Tibial artery (tissue), 4 donors: ENCODE results near the gene LYZL6.
"Not testable (repeated sequence)": the region's sequence is repeated elsewhere in the genome, so short reads cannot be mapped to it uniquely, and the experiment has no call there.

ENCODE experiments used
- DNase-seq, 2 donors: peaks; one replicate each; pipeline ENCODE4 v3.0.0-alpha.2; 2019
- H3K27ac ChIP-seq, 2 donors: fragments of 200-600 bp; sonication (generic) in 1 of 2; 1 replicate in 1 of 2; 2 replicates in 1 of 2; pipeline ENCODE4 v1.5.1; 2018 to 2019; ENCODE audit warnings: mild to moderate bottlenecking in 1 of 2
- H3K27me3 ChIP-seq, 2 donors: fragments of 200-600 bp; sonication (generic) in 1 of 2; one replicate each; pipeline versions ENCODE4 v1.5.1 to v1.6.0; 2016 to 2019
- H3K36me3 ChIP-seq, 3 donors: fragments of 200-600 bp; sonication (generic) in 2 of 3; one replicate each; pipeline ENCODE4 v1.5.1; 2016 to 2019; ENCODE audit warnings: mild to moderate bottlenecking in 2 of 3
- H3K4me1 ChIP-seq, 4 donors: fragments of 200-600 bp; sonication (generic) in 2 of 4; 1 replicate in 3 of 4; 2 replicates in 1 of 4; pipeline ENCODE4 v1.5.1; 2016 to 2019
- H3K4me3 ChIP-seq, 2 donors: fragments of 200-600 bp; sonication (generic) in 1 of 2; 1 replicate in 1 of 2; 2 replicates in 1 of 2; pipeline ENCODE4 v1.5.1; 2018 to 2019; ENCODE audit warnings: mild to moderate bottlenecking in 2 of 2
- H3K9me3 ChIP-seq, 3 donors: fragments of 200-600 bp; sonication (generic) in 1 of 3; one replicate each; pipeline ENCODE4 v1.5.1; 2016 to 2019
- intact Hi-C: fragments of 100-400 bp; cut with DNase I; formaldehyde crosslinking; loops from one replicate; pipeline ENCODE4 v1.15.0; 2023; ENCODE audit warnings: low total_unique reads
- TF ChIP-seq, protein P1 (sequence below), 2 experiments: fragments of 200-600 bp in 1 of 2; fragments of 450-650 bp in 1 of 2; IDR thresholded peaks; one replicate each; pipeline ENCODE4 v1.5.1; 2017 to 2019; ENCODE audit warnings: antibody characterized with exemption in 2 of 2, mild to moderate bottlenecking in 1 of 2, moderate library complexity in 1 of 2

LYZL6 gene

DNA sequence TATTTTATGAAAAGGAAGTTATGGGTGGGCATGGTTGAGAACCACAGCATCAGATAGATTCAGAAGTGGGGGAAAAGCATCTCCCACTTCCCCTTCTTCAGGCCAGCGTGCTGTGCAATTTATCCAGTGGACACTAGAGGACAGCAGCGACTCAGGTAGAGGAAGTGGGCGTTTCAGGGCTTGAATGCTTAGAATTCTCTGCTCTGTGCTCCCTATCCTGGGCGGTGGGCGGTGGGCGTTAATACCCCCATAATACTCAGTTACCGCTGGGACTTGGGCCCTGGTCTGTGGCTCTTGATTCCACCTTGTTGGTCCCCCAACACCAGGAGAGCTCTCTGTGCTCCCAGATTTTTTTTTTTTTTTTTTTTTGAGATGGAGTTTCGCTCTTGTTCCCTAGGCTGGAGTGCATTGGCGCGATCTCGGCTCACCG is 3.7 kb upstream of the LYZL6 start:
- no peaks in the 10 kb centered on the region for H3K9me3 ChIP-seq
- no peak overlapping the region for H3K4me3 ChIP-seq
- no peaks in the 10 kb centered on the region for H3K36me3 ChIP-seq
- intact Hi-C loops: no loop called here
- DNase-seq: peak in 1 of 2 donors; percentile 34
- H3K27me3 ChIP-seq: peaks cover 0 to 8% of the 10 kb centered on the region in 2 donors
- peaks cover 0 to 4% (median 0%) of the 10 kb centered on the region in 4 donors for H3K4me1 ChIP-seq
- TF ChIP-seq, protein P1, sequence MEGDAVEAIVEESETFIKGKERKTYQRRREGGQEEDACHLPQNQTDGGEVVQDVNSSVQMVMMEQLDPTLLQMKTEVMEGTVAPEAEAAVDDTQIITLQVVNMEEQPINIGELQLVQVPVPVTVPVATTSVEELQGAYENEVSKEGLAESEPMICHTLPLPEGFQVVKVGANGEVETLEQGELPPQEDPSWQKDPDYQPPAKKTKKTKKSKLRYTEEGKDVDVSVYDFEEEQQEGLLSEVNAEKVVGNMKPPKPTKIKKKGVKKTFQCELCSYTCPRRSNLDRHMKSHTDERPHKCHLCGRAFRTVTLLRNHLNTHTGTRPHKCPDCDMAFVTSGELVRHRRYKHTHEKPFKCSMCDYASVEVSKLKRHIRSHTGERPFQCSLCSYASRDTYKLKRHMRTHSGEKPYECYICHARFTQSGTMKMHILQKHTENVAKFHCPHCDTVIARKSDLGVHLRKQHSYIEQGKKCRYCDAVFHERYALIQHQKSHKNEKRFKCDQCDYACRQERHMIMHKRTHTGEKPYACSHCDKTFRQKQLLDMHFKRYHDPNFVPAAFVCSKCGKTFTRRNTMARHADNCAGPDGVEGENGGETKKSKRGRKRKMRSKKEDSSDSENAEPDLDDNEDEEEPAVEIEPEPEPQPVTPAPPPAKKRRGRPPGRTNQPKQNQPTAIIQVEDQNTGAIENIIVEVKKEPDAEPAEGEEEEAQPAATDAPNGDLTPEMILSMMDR (IDR thresholded peaks at IDR 0.05): peak; percentile 59 to 64
- H3K27ac ChIP-seq: no peak overlapping the region

DNA sequence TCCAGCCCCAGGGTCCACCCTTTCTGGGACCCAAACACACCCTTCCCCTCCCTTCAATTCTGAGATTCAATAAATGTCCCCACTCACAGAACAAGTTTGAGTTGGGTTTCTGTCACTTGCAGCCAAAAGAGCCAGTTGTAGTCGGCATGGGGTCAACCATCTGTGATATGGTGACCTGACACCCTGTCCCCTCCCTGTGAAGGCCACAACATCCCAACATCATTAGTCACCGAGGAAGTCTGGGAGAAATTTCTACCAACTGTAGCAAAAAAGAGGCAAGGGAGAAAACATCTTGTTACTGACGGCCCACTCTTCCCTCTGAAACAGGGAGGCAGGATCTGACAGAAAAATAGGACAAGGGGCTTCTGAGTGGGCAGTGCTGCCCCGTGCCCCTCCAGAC is 638 bp upstream of the LYZL6 start:
- Histone ChIP-seq H3K27ac (no peak overlapping the region), H3K36me3 (no peaks in the 10 kb centered on the region), H3K4me3 (no peak overlapping the region), H3K4me1 (peaks cover 0 to 4% (median 0%) of the 10 kb centered on the region in 4 donors), H3K27me3 (peaks cover 0 to 8% of the 10 kb centered on the region in 2 donors), H3K9me3 (no peaks in the 10 kb centered on the region)
- intact Hi-C loops: no loop called here
- TF ChIP-seq, protein P1 (IDR thresholded peaks at IDR 0.05): no peak
- no peak for DNase-seq

- Histone ChIP-seq H3K4me1 (peaks cover 0 to 4% (median 0%) of the 10 kb centered on the region in 4 donors), H3K9me3 (no peaks in the 10 kb centered on the region), H3K4me3 (no peak overlapping the region), H3K36me3 (no peaks in the 10 kb centered on the region), H3K27ac (no peak overlapping the region), H3K27me3 (peaks cover 0 to 8% of the 10 kb centered on the region in 2 donors)
- intact Hi-C loops: no loop called here
- DNase-seq: no peak
- TF ChIP-seq, protein P1 (IDR thresholded peaks at IDR 0.05): no peak
These were observed 826 bp downstream of the LYZL6 start for GRCh38 chr17:35942588-35943186.

- H3K27me3 ChIP-seq, intact Hi-C loops, H3K36me3 ChIP-seq, H3K4me3 ChIP-seq, H3K4me1 ChIP-seq, H3K9me3 ChIP-seq, H3K27ac ChIP-seq, DNase-seq: not testable (repeated sequence)
These were observed 5.0 kb downstream of the LYZL6 start for GRCh38 chr17:35938492-35938891.

DNA sequence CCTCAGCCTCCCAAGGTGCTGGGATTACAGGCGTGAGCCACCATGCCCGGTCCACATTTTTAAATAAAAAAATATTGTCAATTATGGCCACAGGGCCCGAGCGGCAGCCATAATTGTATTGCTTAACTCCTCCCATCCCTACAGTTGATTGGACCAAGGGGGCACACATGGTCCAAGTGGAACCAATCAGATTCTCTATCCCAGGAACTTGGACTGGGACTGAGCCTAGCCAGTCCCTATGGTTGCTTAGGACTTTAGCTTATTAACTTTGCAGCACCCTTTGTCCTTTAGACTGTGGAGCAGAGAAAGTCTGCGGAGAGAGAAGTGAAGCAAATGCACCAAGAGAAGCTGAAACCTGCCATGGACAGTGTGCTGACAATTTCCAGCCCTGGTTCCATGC is 7.5 kb downstream of the LYZL6 start:
- intact Hi-C loops: no loop called here
- no peak for DNase-seq
- H3K27ac ChIP-seq: no peak overlapping the region
- no peaks in the 10 kb centered on the region for H3K27me3 ChIP-seq
- peaks cover 0 to 15% (median 14%) of the 10 kb centered on the region in 4 donors for H3K4me1 ChIP-seq
- no peaks in the 10 kb centered on the region for H3K9me3 ChIP-seq
- TF ChIP-seq, protein P1 (IDR thresholded peaks at IDR 0.05): no peak
- no peaks in the 10 kb centered on the region for H3K36me3 ChIP-seq
- no peak overlapping the region for H3K4me3 ChIP-seq

DNA sequence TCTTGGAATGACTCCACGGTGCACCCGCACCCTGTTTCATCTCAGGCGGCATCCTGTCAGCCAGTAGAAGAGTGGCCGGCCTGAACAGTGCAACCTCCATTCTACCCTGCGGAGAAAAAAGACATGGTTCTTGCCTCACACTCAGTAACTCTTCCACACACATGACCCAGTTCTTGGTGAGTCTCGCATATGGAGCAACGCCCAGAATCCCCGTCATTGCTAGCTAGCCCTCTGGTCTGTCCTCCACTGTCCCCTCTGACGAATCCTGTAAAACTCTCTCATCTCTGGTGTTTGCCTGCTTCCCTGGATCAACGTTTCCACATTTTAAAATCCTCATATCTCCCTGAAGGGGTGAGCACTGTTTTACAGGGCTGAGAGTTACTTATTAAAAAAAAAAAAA is 8.8 kb downstream of the LYZL6 start:
- Histone ChIP-seq H3K4me1 (peaks cover 3 to 28% (median 23%) of the 10 kb centered on the region in 4 donors), H3K4me3 (no peak overlapping the region), H3K27ac (no peak overlapping the region), H3K36me3 (no peaks in the 10 kb centered on the region), H3K27me3 (no peaks in the 10 kb centered on the region), H3K9me3 (no peaks in the 10 kb centered on the region)
- TF ChIP-seq, protein P1 (IDR thresholded peaks at IDR 0.05): no peak
- no peak for DNase-seq
- intact Hi-C loops: no loop called here
